OCI-LY1 (cell line): ENCODE results near the gene COL5A2.

ENCODE experiments used
- H2AFZ ChIP-seq: fragments of 200-600 bp; sonication (generic), shearing (Covaris generic); 2 replicates; pipeline ENCODE4 v1.6.0; 2014; ENCODE audit warnings: antibody characterized with exemption, mild to moderate bottlenecking, low read length
- H3F3A ChIP-seq: fragments of 200-600 bp; sonication (generic), shearing (Covaris generic); 2 replicates; pipeline ENCODE4 v1.6.0; 2014; ENCODE audit warnings: mild to moderate bottlenecking, antibody characterized with exemption, low read length, moderate library complexity; ENCODE audit not compliant: insufficient read depth
- H3K27ac ChIP-seq: fragments of 200-600 bp; sonication (generic); 2 replicates; pipeline ENCODE4 v1.5.1; 2014; ENCODE audit warnings: low read length, mixed run types, mild to moderate bottlenecking, low read depth; ENCODE audit not compliant: poor library complexity, severe bottlenecking
- H3K27me3 ChIP-seq: fragments of 200-600 bp; sonication (generic); 2 replicates; pipeline ENCODE4 v1.6.0; 2014; ENCODE audit warnings: antibody characterized with exemption, mild to moderate bottlenecking, low read length, moderate library complexity; ENCODE audit not compliant: insufficient read depth
- H3K36me3 ChIP-seq: fragments of 200-600 bp; sonication (generic); 2 replicates; pipeline ENCODE4 v1.6.1; 2014; ENCODE audit warnings: mild to moderate bottlenecking, antibody characterized with exemption, low read length, moderate library complexity, mixed read lengths; ENCODE audit not compliant: insufficient read depth
- H3K4me1 ChIP-seq: fragments of 200-600 bp; sonication (generic); 2 replicates; pipeline ENCODE4 v1.5.1; 2014; ENCODE audit warnings: mild to moderate bottlenecking, low read length, moderate library complexity; ENCODE audit not compliant: insufficient read depth, severe bottlenecking
- H3K4me2 ChIP-seq: fragments of 200-600 bp; sonication (generic), shearing (Covaris generic); 2 replicates; pipeline ENCODE4 v1.6.1; 2014; ENCODE audit warnings: low read length
- H3K4me3 ChIP-seq: fragments of 200-600 bp; sonication (generic); 2 replicates; pipeline ENCODE4 v1.5.1; 2014; ENCODE audit warnings: low read length, low read depth, mild to moderate bottlenecking, mixed read lengths; ENCODE audit not compliant: poor library complexity, severe bottlenecking
- H3K79me2 ChIP-seq: fragments of 200-600 bp; shearing (Covaris generic); 2 replicates; pipeline ENCODE4 v1.6.1; 2016; ENCODE audit warnings: mixed run types, low read length, mixed read lengths; ENCODE audit not compliant: insufficient read depth
- H3K9ac ChIP-seq: fragments of 200-600 bp; sonication (generic), shearing (Covaris generic); 2 replicates; pipeline ENCODE4 v1.6.1; 2014; ENCODE audit warnings: mild to moderate bottlenecking, low read length, mixed read lengths
- H3K9me2 ChIP-seq: fragments of 200-600 bp; sonication (generic), shearing (Covaris generic); 2 replicates; pipeline ENCODE4 v1.6.1; 2014; ENCODE audit warnings: low read depth, mild to moderate bottlenecking, low read length, mixed read lengths
- H3K9me3 ChIP-seq: fragments of 200-600 bp; shearing (Covaris generic); 2 replicates; pipeline ENCODE4 v1.6.1; 2014; ENCODE audit warnings: low read length, mixed read lengths
- H4K20me1 ChIP-seq: fragments of 200-600 bp; sonication (generic), shearing (Covaris generic); 2 replicates; pipeline ENCODE4 v1.6.0; 2016; ENCODE audit warnings: mild to moderate bottlenecking, low read length; ENCODE audit not compliant: insufficient read depth
- EZH2 ChIP-seq: fragments of 200-600 bp; sonication (generic), shearing (Covaris generic); IDR thresholded peaks from 2 replicates; pipeline ENCODE4 v1.8.0; 2017; ENCODE audit warnings: borderline replicate concordance, mixed run types, mild to moderate bottlenecking, antibody characterized with exemption, low read length, moderate library complexity, mixed read lengths
- TF ChIP-seq, protein P1 (sequence below): fragments of 200-600 bp; sonication (generic), shearing (Covaris generic); IDR thresholded peaks from 2 replicates; pipeline ENCODE4 v1.5.1; 2017; ENCODE audit warnings: mild to moderate bottlenecking, antibody characterized with exemption, low read length, moderate library complexity, mixed read lengths

The COL5A2 gene

GRCh38 chr2:189213250-189213649 lies 33.7 kb upstream of the COL5A2 start:
- no peak overlapping the region for H3K9ac ChIP-seq
- no peak overlapping the region for H2AFZ ChIP-seq
- no peaks in the 10 kb centered on the region for H3K36me3 ChIP-seq
- no peaks in the 10 kb centered on the region for H3K4me1 ChIP-seq
- H4K20me1 ChIP-seq: no peaks in the 10 kb centered on the region
- H3K27me3 ChIP-seq: no peaks in the 10 kb centered on the region
- TF ChIP-seq, protein P1, sequence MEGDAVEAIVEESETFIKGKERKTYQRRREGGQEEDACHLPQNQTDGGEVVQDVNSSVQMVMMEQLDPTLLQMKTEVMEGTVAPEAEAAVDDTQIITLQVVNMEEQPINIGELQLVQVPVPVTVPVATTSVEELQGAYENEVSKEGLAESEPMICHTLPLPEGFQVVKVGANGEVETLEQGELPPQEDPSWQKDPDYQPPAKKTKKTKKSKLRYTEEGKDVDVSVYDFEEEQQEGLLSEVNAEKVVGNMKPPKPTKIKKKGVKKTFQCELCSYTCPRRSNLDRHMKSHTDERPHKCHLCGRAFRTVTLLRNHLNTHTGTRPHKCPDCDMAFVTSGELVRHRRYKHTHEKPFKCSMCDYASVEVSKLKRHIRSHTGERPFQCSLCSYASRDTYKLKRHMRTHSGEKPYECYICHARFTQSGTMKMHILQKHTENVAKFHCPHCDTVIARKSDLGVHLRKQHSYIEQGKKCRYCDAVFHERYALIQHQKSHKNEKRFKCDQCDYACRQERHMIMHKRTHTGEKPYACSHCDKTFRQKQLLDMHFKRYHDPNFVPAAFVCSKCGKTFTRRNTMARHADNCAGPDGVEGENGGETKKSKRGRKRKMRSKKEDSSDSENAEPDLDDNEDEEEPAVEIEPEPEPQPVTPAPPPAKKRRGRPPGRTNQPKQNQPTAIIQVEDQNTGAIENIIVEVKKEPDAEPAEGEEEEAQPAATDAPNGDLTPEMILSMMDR: no peak
- TF ChIP-seq EZH2: no peak
- H3K79me2 ChIP-seq: no peaks in the 10 kb centered on the region
- H3K27ac ChIP-seq: no peak overlapping the region
- no peaks in the 10 kb centered on the region for H3K9me3 ChIP-seq
- H3K4me3 ChIP-seq: no peak overlapping the region
- no peaks in the 10 kb centered on the region for H3K9me2 ChIP-seq
- no peak overlapping the region for H3K4me2 ChIP-seq
- no peaks in the 10 kb centered on the region for H3F3A ChIP-seq

- Histone ChIP-seq H3K9ac (no peak overlapping the region), H3K36me3 (no peaks in the 10 kb centered on the region), H3K79me2 (no peaks in the 10 kb centered on the region), H3K9me3 (no peaks in the 10 kb centered on the region), H3K4me2 (no peak overlapping the region), H3K4me3 (no peak overlapping the region), H4K20me1 (no peaks in the 10 kb centered on the region), H3K9me2 (no peaks in the 10 kb centered on the region), H3K27me3 (no peaks in the 10 kb centered on the region), H2AFZ (no peak overlapping the region), H3F3A (no peaks in the 10 kb centered on the region), H3K27ac (no peak overlapping the region), H3K4me1 (no peaks in the 10 kb centered on the region)
- TF ChIP-seq, protein P1: no peak
- TF ChIP-seq EZH2: no peak
Measured at GRCh38 chr2:189210250-189211087, 30.9 kb upstream of the COL5A2 start.

DNA sequence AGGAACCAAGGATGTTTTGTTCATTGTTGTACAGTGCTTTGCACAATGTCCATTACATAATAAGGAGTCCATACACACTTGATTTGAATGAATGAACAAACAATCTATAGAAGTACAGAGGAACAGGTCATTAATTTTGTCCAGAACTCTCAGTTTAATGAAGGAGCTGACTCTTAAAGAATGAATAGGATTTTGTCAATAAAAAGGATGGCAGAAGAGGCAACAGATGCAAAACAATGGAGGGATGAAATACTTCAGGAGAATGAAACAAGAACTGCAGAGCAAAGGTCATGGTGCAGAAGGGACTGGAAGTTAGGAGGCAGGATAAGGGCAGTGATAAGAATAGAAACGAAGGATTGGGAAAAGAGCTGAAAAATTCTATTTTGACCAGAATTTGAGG lies 28.7 kb upstream of the COL5A2 start:
- Histone ChIP-seq H3K27me3 (no peaks in the 10 kb centered on the region), H3K9ac (no peak overlapping the region), H2AFZ (no peak overlapping the region), H3K9me2 (no peaks in the 10 kb centered on the region), H3K79me2 (no peaks in the 10 kb centered on the region), H3K4me2 (no peak overlapping the region), H4K20me1 (no peaks in the 10 kb centered on the region), H3K36me3 (no peaks in the 10 kb centered on the region), H3K4me1 (no peaks in the 10 kb centered on the region), H3K27ac (no peak overlapping the region), H3K9me3 (no peaks in the 10 kb centered on the region), H3F3A (no peaks in the 10 kb centered on the region), H3K4me3 (no peak overlapping the region)
- TF ChIP-seq, protein P1: no peak
- no peak for TF ChIP-seq EZH2
